HepG2 (cell line): Measurements from ENCODE around the gene CUTC. TPM values are rescaled to one million over a fixed set of nuclear protein-coding genes. Genes with fewer than 3 reads are reported as not detected.

Experiments used
- AHR ChIP-seq: IDR thresholded peaks from 2 replicates; pipeline ENCODE4 v1.6.1; 2018; ENCODE audit warnings: missing genetic modification reagents, missing compliant biosample characterization
- CENPT ChIP-seq: sonication (generic); formaldehyde crosslinking; IDR thresholded peaks from 2 replicates; pipeline ENCODE4 v1.8.0; 2022; ENCODE audit warnings: low read depth, mild to moderate bottlenecking, moderate library complexity, missing genetic modification reagents
- ESRRA ChIP-seq: sonication (generic); formaldehyde crosslinking; IDR thresholded peaks from 2 replicates; pipeline ENCODE4 v1.5.1; 2020; ENCODE audit warnings: mild to moderate bottlenecking, low read depth, missing genetic modification reagents
- FLYWCH1 ChIP-seq: sonication (generic); formaldehyde crosslinking; IDR thresholded peaks from 2 replicates; pipeline ENCODE4 v1.8.1; 2023; ENCODE audit warnings: mild to moderate bottlenecking, missing genetic modification reagents
- IRF2 ChIP-seq: IDR thresholded peaks from 2 replicates; pipeline ENCODE4 v1.6.1; 2018; ENCODE audit warnings: missing genetic modification reagents, missing compliant biosample characterization
- JARID2 ChIP-seq: sonication (generic); formaldehyde crosslinking; IDR thresholded peaks from 2 replicates; pipeline ENCODE4 v1.8.1; 2023; ENCODE audit warnings: missing genetic modification reagents, inconsistent platforms; ENCODE audit not compliant: insufficient replicate concordance
- JDP2 ChIP-seq: sonication (generic); formaldehyde crosslinking; IDR thresholded peaks from 2 replicates; pipeline ENCODE4 v1.8.1; 2022; ENCODE audit warnings: missing genetic modification reagents, borderline replicate concordance
- MED1 ChIP-seq: sonication (generic); formaldehyde crosslinking; IDR thresholded peaks from 2 replicates; pipeline ENCODE4 v1.4.0; 2020; ENCODE audit warnings: missing genetic modification reagents
- NAIF1 ChIP-seq: sonication (generic); formaldehyde crosslinking; IDR thresholded peaks from 2 replicates; pipeline ENCODE4 v1.5.0; 2020; ENCODE audit warnings: mild to moderate bottlenecking, missing genetic modification reagents, borderline replicate concordance
- SRSF9 ChIP-seq: fragments of 200-400 bp; formaldehyde crosslinking; IDR thresholded peaks from 2 replicates; pipeline ENCODE4 v1.6.1; 2018; ENCODE audit warnings: borderline replicate concordance, mild to moderate bottlenecking, low read depth, low read length; ENCODE audit not compliant: insufficient read depth, poor library complexity, severe bottlenecking
- ZEB1 ChIP-seq: IDR thresholded peaks from 2 replicates; pipeline ENCODE4 v1.6.1; 2012; ENCODE audit warnings: mild to moderate bottlenecking, low read depth, inconsistent platforms; ENCODE audit not compliant: insufficient replicate concordance
- ZFX ChIP-seq: sonication (generic); formaldehyde crosslinking; IDR thresholded peaks from 2 replicates; pipeline ENCODE4 v1.4.0; 2020; ENCODE audit warnings: mild to moderate bottlenecking, low read depth, missing genetic modification reagents, moderate library complexity
- ZNF263 ChIP-seq: sonication (generic); formaldehyde crosslinking; IDR thresholded peaks from 2 replicates; pipeline ENCODE4 v1.4.0; 2020; ENCODE audit warnings: missing genetic modification reagents
- ZNF552 ChIP-seq: sonication (generic); formaldehyde crosslinking; IDR thresholded peaks from 2 replicates; pipeline ENCODE4 v1.9.0; 2022; ENCODE audit warnings: missing genetic modification reagents, mild to moderate bottlenecking, borderline replicate concordance
- polyA plus RNA-seq, 8 experiments: library from polyadenylated mRNA; depleted of rRNA in 3 of 8; stranded (reverse) in 7 of 8; unstranded in 1 of 8; fragments of >200 nt; fragmentation: Illumina TruSeq in 4 of 8; extraction: Trizol in 4 of 8; gene quantifications; 2 replicates each; pipeline versions ENCODE4 v1.2.1 to v1.2.3, GENCODE V29; 2011 to 2016; ENCODE audit warnings: low read depth in 4 of 8, missing spikeins in 1 of 8, mixed read lengths in 1 of 8; ENCODE audit not compliant: insufficient read depth in 1 of 8
- total RNA-seq, 5 experiments: library from RNA; depleted of rRNA; stranded (reverse); fragments of >200 nt; fragmentation: Illumina TruSeq; extraction: Trizol; gene quantifications; 2 replicates each; pipeline ENCODE4 v1.2.3, GENCODE V29; 2016; ENCODE audit warnings: low read depth in 1 of 5
- TF ChIP-seq, protein P1 (sequence below), 2 experiments: sonication (generic) in 1 of 2; formaldehyde crosslinking in 1 of 2; IDR thresholded peaks; 2 replicates each; pipeline versions ENCODE4 v1.4.0 to v1.6.1; 2016 to 2020; ENCODE audit warnings: borderline replicate concordance in 1 of 2, low read depth in 1 of 2, mild to moderate bottlenecking in 1 of 2, missing genetic modification reagents in 1 of 2
- TF ChIP-seq, protein P2 (sequence below): sonication (generic); formaldehyde crosslinking; IDR thresholded peaks from 2 replicates; pipeline ENCODE4 v1.4.0; 2020; ENCODE audit warnings: missing genetic modification reagents, borderline replicate concordance
- TF ChIP-seq, protein P3 (sequence below): sonication (generic); formaldehyde crosslinking; conservative IDR thresholded peaks from 2 replicates; pipeline ENCODE4 v1.4.0; 2020; ENCODE audit warnings: mild to moderate bottlenecking, missing genetic modification reagents, moderate library complexity

CUTC gene
- total and polyA plus RNA-seq, 2 of the 13 experiments (the other 11 are each of a cell fraction or from before 2014, with no cell fraction given), result 22.3 to 25.8 TPM

GRCh38 chr10:99732033-99732842 is at the start of gene CUTC, which contains the start of gene COX15 (continued):
- TF ChIP-seq JARID2 (CRISPR knock-in tag) (no peak), AHR (CRISPR knock-in tag) (peak; percentile 59), JDP2 (CRISPR knock-in tag) (no peak), SRSF9 (no peak), ZNF263 (CRISPR knock-in tag) (peak; percentile 69), CENPT (CRISPR knock-in tag) (no peak), FLYWCH1 (CRISPR knock-in tag) (no peak), ZNF552 (CRISPR knock-in tag) (peak; percentile 53; the same call in 1 of the 2 replicates), ZFX (CRISPR knock-in tag) (peak; percentile 84), NAIF1 (CRISPR knock-in tag) (peak; percentile 84; the same call in 1 of the 2 replicates), MED1 (CRISPR knock-in tag) (no peak; the same call in none of the 2 replicates), ESRRA (CRISPR knock-in tag) (peak; percentile 33; the same call in 1 of the 2 replicates), IRF2 (CRISPR knock-in tag) (peak; percentile 94), ZEB1 (no peak)
- TF ChIP-seq, protein P1, sequence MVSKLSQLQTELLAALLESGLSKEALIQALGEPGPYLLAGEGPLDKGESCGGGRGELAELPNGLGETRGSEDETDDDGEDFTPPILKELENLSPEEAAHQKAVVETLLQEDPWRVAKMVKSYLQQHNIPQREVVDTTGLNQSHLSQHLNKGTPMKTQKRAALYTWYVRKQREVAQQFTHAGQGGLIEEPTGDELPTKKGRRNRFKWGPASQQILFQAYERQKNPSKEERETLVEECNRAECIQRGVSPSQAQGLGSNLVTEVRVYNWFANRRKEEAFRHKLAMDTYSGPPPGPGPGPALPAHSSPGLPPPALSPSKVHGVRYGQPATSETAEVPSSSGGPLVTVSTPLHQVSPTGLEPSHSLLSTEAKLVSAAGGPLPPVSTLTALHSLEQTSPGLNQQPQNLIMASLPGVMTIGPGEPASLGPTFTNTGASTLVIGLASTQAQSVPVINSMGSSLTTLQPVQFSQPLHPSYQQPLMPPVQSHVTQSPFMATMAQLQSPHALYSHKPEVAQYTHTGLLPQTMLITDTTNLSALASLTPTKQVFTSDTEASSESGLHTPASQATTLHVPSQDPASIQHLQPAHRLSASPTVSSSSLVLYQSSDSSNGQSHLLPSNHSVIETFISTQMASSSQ (IDR thresholded peaks at IDR 0.05; ENCODE audit: low read depth), result no peak
- TF ChIP-seq, protein P1 (CRISPR knock-in tag; IDR thresholded peaks at IDR 0.05; ENCODE audit: borderline replicate concordance), result peak; percentile 50; the same call in 1 of the 2 replicates
- TF ChIP-seq, protein P2, sequence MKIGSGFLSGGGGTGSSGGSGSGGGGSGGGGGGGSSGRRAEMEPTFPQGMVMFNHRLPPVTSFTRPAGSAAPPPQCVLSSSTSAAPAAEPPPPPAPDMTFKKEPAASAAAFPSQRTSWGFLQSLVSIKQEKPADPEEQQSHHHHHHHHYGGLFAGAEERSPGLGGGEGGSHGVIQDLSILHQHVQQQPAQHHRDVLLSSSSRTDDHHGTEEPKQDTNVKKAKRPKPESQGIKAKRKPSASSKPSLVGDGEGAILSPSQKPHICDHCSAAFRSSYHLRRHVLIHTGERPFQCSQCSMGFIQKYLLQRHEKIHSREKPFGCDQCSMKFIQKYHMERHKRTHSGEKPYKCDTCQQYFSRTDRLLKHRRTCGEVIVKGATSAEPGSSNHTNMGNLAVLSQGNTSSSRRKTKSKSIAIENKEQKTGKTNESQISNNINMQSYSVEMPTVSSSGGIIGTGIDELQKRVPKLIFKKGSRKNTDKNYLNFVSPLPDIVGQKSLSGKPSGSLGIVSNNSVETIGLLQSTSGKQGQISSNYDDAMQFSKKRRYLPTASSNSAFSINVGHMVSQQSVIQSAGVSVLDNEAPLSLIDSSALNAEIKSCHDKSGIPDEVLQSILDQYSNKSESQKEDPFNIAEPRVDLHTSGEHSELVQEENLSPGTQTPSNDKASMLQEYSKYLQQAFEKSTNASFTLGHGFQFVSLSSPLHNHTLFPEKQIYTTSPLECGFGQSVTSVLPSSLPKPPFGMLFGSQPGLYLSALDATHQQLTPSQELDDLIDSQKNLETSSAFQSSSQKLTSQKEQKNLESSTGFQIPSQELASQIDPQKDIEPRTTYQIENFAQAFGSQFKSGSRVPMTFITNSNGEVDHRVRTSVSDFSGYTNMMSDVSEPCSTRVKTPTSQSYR (CRISPR knock-in tag), result peak; percentile 53
- TF ChIP-seq, protein P3, sequence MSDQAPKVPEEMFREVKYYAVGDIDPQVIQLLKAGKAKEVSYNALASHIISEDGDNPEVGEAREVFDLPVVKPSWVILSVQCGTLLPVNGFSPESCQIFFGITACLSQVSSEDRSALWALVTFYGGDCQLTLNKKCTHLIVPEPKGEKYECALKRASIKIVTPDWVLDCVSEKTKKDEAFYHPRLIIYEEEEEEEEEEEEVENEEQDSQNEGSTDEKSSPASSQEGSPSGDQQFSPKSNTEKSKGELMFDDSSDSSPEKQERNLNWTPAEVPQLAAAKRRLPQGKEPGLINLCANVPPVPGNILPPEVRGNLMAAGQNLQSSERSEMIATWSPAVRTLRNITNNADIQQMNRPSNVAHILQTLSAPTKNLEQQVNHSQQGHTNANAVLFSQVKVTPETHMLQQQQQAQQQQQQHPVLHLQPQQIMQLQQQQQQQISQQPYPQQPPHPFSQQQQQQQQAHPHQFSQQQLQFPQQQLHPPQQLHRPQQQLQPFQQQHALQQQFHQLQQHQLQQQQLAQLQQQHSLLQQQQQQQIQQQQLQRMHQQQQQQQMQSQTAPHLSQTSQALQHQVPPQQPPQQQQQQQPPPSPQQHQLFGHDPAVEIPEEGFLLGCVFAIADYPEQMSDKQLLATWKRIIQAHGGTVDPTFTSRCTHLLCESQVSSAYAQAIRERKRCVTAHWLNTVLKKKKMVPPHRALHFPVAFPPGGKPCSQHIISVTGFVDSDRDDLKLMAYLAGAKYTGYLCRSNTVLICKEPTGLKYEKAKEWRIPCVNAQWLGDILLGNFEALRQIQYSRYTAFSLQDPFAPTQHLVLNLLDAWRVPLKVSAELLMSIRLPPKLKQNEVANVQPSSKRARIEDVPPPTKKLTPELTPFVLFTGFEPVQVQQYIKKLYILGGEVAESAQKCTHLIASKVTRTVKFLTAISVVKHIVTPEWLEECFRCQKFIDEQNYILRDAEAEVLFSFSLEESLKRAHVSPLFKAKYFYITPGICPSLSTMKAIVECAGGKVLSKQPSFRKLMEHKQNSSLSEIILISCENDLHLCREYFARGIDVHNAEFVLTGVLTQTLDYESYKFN (CRISPR knock-in tag), result 0 out of 2 replicates have a peak, but pooled peaks have one; percentile 54
